Measurements from ENCODE around the gene MRTFA. TPM values are rescaled to one million over a fixed set of nuclear protein-coding genes. Genes with fewer than 3 reads are reported as not detected.

The MRTFA gene
- total and polyA plus RNA-seq, 10 donors, result 17.6 to 138 (median 83.9) TPM

DNA sequence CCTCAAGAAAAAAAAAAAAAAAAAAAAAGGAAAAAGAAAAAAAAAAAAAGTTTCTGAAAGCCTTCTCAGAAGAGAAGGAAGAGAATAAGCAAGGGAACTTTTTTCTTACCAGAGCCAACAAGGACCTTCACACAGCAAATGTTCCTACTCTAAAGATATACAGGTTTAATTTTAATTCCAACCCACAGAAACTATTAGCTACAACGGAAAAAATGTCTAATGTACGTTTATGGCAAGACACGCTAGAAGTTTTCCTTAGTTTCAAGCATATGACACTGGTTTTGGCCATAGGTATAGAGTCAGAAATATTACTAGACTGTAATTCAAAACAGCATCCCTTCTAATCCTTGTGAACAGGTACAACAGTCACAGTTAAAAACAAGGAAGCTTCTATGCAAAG is 120.1 kb downstream of the MRTFA start:
- intact Hi-C loops (cut with DNase I; ENCODE audit: low total_unique reads), result no loop called here
- 82 to 89% (median 85%) methylated on average over 3 of the region's 3 CpGs for WGBS, 5 donors
- no peak for TF ChIP-seq POLR2A (IDR thresholded peaks at IDR 0.05)
- no peak for TF ChIP-seq POLR2AphosphoS5 (IDR thresholded peaks at IDR 0.05)
- TF ChIP-seq, protein P1, sequence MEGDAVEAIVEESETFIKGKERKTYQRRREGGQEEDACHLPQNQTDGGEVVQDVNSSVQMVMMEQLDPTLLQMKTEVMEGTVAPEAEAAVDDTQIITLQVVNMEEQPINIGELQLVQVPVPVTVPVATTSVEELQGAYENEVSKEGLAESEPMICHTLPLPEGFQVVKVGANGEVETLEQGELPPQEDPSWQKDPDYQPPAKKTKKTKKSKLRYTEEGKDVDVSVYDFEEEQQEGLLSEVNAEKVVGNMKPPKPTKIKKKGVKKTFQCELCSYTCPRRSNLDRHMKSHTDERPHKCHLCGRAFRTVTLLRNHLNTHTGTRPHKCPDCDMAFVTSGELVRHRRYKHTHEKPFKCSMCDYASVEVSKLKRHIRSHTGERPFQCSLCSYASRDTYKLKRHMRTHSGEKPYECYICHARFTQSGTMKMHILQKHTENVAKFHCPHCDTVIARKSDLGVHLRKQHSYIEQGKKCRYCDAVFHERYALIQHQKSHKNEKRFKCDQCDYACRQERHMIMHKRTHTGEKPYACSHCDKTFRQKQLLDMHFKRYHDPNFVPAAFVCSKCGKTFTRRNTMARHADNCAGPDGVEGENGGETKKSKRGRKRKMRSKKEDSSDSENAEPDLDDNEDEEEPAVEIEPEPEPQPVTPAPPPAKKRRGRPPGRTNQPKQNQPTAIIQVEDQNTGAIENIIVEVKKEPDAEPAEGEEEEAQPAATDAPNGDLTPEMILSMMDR (IDR thresholded peaks at IDR 0.05 in 8 of 11, conservative IDR thresholded peaks at IDR 0.05 in 3 of 11), result no peak
- Histone ChIP-seq H3K36me3 (peaks cover 0 to 29% (median 3%) of the 10 kb centered on the region in 6 donors), H3K27ac (no peak overlapping the region), H3K9me3 (no peaks in the 10 kb centered on the region), H3K4me3 (no peak overlapping the region), H3K27me3 (replicated peaks in 1 of 7) (no peaks in the 10 kb centered on the region), H3K4me1 (peaks cover 5 to 53% (median 21%) of the 10 kb centered on the region in 6 donors)
- DNase-seq, result no peak

GRCh38 chr22:40512426-40513136 is 123.9 kb downstream of the MRTFA start:
- intact Hi-C loops (cut with DNase I; ENCODE audit: low total_unique reads), result no loop called here
- peaks cover 9 to 61% (median 31%) of the 10 kb centered on the region in 6 donors for H3K4me1 ChIP-seq
- H3K27ac ChIP-seq, result peak overlapping the region in 6 of 8 donors; percentile 43 to 81 (median 72)

DNA sequence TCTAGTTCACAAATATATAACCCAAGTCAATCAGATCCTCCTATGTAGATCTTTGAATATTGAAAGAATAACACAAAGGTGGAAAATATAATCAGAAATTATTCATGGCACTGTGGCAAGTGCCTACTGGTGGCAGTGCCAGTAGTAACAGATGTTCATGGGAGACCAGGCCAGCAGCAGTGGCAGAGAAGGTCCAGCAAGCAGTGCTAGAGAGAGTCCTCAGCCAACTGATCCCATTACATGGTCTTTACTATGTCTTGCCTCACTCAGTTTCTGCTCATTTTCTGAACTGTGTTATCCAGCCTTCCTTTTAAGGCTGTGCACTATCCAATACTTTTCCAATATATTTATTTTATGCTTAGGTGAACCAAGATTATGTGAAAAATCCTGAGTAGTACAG is 124.9 kb downstream of the MRTFA start:
- H3K4me1 ChIP-seq, result peaks cover 9 to 71% (median 34%) of the 10 kb centered on the region in 6 donors
- no peak for DNase-seq

More at GRCh38 chr22:40512426-40513136, 123.9 kb downstream of the MRTFA start:
- Histone ChIP-seq H3K9me3 (no peaks in the 10 kb centered on the region), H3K36me3 (peaks cover 0 to 11% (median under 1%) of the 10 kb centered on the region in 6 donors), H3K27me3 (replicated peaks in 1 of 7) (no peaks in the 10 kb centered on the region), H3K4me3 (no peak overlapping the region)
- no peak for DNase-seq
- 83 to 90% (median 84%) methylated on average over 2 of the region's 2 CpGs for WGBS, 5 donors
- TF ChIP-seq, protein P1 (IDR thresholded peaks at IDR 0.05 in 8 of 11, conservative IDR thresholded peaks at IDR 0.05 in 3 of 11), result no peak
- TF ChIP-seq POLR2AphosphoS5 (IDR thresholded peaks at IDR 0.05), result peak in 1 of 3 donors; percentile 37
- TF ChIP-seq POLR2A (IDR thresholded peaks at IDR 0.05), result no peak

More for the DNA sequence above, 124.9 kb downstream of the MRTFA start:
- intact Hi-C loops (cut with DNase I; ENCODE audit: low total_unique reads), result no loop called here
- Histone ChIP-seq H3K36me3 (peaks cover 0 to 6% (median 0%) of the 10 kb centered on the region in 6 donors), H3K27ac (peak overlapping the region in 7 of 8 donors; percentile 2 to 81 (median 70)), H3K27me3 (replicated peaks in 1 of 7) (no peaks in the 10 kb centered on the region), H3K9me3 (no peaks in the 10 kb centered on the region), H3K4me3 (no peak overlapping the region)
- TF ChIP-seq, protein P1 (IDR thresholded peaks at IDR 0.05 in 8 of 11, conservative IDR thresholded peaks at IDR 0.05 in 3 of 11), result no peak
- TF ChIP-seq POLR2A (IDR thresholded peaks at IDR 0.05) (no peak), POLR2AphosphoS5 (IDR thresholded peaks at IDR 0.05) (no peak)
